ENCODE results near the gene SCN10A.

Gene SCN10A

GRCh38 chr3:38706961-38707360 is 109.1 kb downstream of the SCN10A start:
- Histone ChIP-seq H3K27me3 (replicated peaks; ENCODE audit: control insufficient read depth, insufficient read depth, low read length) (no peaks in the 10 kb centered on the region; the same call in none of the 2 replicates), H3K36me3 (ENCODE audit: control insufficient read depth, insufficient read depth, low read length) (no peaks in the 10 kb centered on the region), H3K4me3 (replicated peaks; ENCODE audit: low read depth, low read length) (no peak overlapping the region)
- TF ChIP-seq, protein P1, sequence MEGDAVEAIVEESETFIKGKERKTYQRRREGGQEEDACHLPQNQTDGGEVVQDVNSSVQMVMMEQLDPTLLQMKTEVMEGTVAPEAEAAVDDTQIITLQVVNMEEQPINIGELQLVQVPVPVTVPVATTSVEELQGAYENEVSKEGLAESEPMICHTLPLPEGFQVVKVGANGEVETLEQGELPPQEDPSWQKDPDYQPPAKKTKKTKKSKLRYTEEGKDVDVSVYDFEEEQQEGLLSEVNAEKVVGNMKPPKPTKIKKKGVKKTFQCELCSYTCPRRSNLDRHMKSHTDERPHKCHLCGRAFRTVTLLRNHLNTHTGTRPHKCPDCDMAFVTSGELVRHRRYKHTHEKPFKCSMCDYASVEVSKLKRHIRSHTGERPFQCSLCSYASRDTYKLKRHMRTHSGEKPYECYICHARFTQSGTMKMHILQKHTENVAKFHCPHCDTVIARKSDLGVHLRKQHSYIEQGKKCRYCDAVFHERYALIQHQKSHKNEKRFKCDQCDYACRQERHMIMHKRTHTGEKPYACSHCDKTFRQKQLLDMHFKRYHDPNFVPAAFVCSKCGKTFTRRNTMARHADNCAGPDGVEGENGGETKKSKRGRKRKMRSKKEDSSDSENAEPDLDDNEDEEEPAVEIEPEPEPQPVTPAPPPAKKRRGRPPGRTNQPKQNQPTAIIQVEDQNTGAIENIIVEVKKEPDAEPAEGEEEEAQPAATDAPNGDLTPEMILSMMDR (IDR thresholded peaks at IDR 0.05; ENCODE audit: insufficient read depth, low read length, poor library complexity, severe bottlenecking) = no peak
- no peak for DNase-seq (ENCODE audit: extremely low read depth, insufficient read length)

DNA sequence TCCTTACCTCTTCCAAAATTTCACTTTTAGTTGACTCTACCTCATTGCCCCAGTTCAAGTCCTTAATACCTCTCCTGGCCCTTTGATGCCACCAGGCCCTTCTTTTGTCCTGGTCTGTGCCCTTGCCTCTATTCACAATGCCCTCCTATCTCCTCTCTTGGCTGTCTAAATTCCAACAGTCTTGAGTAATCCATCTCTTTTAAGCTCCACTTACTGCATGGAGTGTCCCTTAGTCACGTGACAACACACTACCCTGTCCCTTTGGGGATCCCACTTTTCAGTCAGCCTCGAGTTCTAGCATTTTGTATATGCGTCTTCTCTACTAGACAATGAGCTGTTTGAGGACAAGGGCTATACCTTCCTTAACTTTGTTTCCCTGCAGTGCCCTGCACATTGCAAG is 113.8 kb downstream of the SCN10A start:
- DNase-seq (ENCODE audit: extremely low read depth, insufficient read length) = no peak

DNA sequence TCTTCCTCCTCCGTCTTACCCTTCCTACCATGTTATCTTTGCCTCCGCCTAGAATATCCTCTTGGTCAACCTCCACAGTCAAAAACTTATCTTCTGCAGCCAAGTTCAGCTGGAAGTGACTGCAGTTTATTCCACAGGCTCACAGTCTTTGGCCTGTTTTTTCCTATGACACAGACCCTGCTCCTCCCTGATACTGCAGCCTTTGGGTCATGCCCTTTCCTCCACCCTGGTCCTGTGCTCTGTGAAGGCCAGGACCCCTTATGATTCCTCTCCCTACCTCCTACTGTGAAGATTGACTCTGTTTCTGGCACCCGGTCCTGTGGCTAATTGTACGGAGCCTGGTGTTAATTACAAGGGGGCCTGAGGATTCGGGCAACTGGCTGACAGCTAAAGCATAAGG is 117.3 kb downstream of the SCN10A start:
- no peak overlapping the region for H3K4me3 ChIP-seq (replicated peaks; ENCODE audit: low read depth, low read length)
- H3K36me3 ChIP-seq (ENCODE audit: control insufficient read depth, insufficient read depth, low read length) = no peaks in the 10 kb centered on the region
- no peaks in the 10 kb centered on the region; the same call in 1 of the 2 replicates for H3K27me3 ChIP-seq (replicated peaks; ENCODE audit: control insufficient read depth, insufficient read depth, low read length)
- no peak for DNase-seq (ENCODE audit: extremely low read depth, insufficient read length)
- TF ChIP-seq, protein P1 (IDR thresholded peaks at IDR 0.05; ENCODE audit: insufficient read depth, low read length, poor library complexity, severe bottlenecking) = no peak

More for the DNA sequence above, 113.8 kb downstream of the SCN10A start:
- Histone ChIP-seq H3K4me3 (replicated peaks; ENCODE audit: low read depth, low read length) (no peak overlapping the region), H3K27me3 (replicated peaks; ENCODE audit: control insufficient read depth, insufficient read depth, low read length) (no peaks in the 10 kb centered on the region; the same call in 1 of the 2 replicates), H3K36me3 (ENCODE audit: control insufficient read depth, insufficient read depth, low read length) (no peaks in the 10 kb centered on the region)
- TF ChIP-seq, protein P1 (IDR thresholded peaks at IDR 0.05; ENCODE audit: insufficient read depth, low read length, poor library complexity, severe bottlenecking) = no peak

DNA sequence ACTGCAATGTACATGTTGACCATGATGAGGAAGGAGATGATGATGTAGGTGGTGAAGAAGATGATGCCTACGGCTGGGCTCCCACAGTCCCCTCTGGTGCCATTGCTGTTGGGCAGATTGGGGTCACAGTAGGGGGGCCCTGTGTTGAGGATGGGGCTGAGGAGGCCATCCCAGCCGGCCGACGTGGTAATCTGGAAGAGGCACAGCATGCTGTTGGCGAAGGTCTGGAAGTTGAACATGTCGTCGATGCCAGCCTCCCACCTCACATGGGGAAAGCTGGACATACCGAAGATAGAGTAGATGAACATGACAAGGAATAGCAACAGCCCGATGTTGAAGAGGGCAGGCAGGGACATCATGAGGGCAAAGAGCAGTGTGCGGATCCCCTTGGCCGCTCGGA is 118.0 kb downstream of the SCN10A start:
- Histone ChIP-seq H3K4me3 (replicated peaks; ENCODE audit: low read depth, low read length) (no peak overlapping the region), H3K27me3 (replicated peaks; ENCODE audit: control insufficient read depth, insufficient read depth, low read length) (no peaks in the 10 kb centered on the region; the same call in 1 of the 2 replicates), H3K36me3 (ENCODE audit: control insufficient read depth, insufficient read depth, low read length) (no peaks in the 10 kb centered on the region)
- TF ChIP-seq, protein P1 (IDR thresholded peaks at IDR 0.05; ENCODE audit: insufficient read depth, low read length, poor library complexity, severe bottlenecking) = no peak
- DNase-seq (ENCODE audit: extremely low read depth, insufficient read length) = no peak

DNA sequence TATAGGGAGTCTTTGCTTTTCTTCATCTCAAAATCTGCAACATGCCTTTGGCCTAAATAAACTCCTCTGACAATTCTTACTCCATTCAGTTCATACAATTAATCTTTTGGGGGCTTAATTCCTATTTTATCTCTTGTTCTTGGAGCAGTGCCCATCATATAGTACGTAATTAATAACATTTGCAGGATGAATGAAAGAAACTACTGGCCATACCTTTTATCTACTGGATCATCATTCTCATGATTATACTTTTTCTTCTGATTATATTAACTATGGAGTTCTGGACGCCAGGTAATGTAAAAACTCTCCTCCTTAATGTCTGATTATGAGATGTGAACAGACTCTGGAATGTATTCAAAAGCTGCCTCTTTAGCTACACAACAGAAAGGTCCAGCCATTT is 120.0 kb downstream of the SCN10A start:
- Histone ChIP-seq H3K27me3 (replicated peaks; ENCODE audit: control insufficient read depth, insufficient read depth, low read length) (no peaks in the 10 kb centered on the region; the same call in 1 of the 2 replicates), H3K36me3 (ENCODE audit: control insufficient read depth, insufficient read depth, low read length) (no peaks in the 10 kb centered on the region), H3K4me3 (replicated peaks; ENCODE audit: low read depth, low read length) (no peak overlapping the region)
- TF ChIP-seq, protein P1 (IDR thresholded peaks at IDR 0.05; ENCODE audit: insufficient read depth, low read length, poor library complexity, severe bottlenecking) = no peak
- DNase-seq (ENCODE audit: extremely low read depth, insufficient read length) = no peak

DNA sequence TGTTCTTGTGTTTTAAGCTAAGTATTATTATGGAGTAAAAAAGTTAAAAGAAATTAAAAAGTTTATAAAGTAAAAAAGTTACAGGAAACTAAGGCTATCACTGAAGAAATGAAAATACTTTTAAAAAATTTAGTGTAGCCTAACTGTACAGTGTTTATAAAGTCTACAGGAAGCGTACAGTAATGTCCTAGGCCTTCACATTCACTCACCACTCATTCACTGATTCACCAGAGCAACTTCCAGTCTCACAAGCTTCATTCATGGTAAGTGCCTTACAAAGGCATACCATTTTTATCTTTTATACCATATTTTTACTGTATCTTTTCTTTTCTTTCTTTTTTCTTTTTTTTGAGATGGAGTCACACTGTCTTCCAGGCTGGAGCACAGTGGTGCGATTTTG is 125.8 kb downstream of the SCN10A start:
- no peaks in the 10 kb centered on the region for H3K36me3 ChIP-seq (ENCODE audit: control insufficient read depth, insufficient read depth, low read length)
- no peak for DNase-seq (ENCODE audit: extremely low read depth, insufficient read length)
- H3K27me3 ChIP-seq (replicated peaks; ENCODE audit: control insufficient read depth, insufficient read depth, low read length) = no peaks in the 10 kb centered on the region
- TF ChIP-seq, protein P1 (IDR thresholded peaks at IDR 0.05; ENCODE audit: insufficient read depth, low read length, poor library complexity, severe bottlenecking) = no peak
- no peak overlapping the region for H3K4me3 ChIP-seq (replicated peaks; ENCODE audit: low read depth, low read length)
